HepG2 (cell line): ENCODE data around the gene CHRM5. TPM values are rescaled to one million over a fixed set of nuclear protein-coding genes. Genes with fewer than 3 reads are reported as not detected.
A peak's percentile ranks its signal among the peaks of the same experiment; 100 is the strongest.

Experiments used
- AKNA ChIP-seq: sonication (generic); formaldehyde crosslinking; IDR thresholded peaks from 2 replicates; pipeline ENCODE4 v1.4.0; 2020; ENCODE audit warnings: missing genetic modification reagents, borderline replicate concordance
- ARNT2 ChIP-seq: sonication (generic); formaldehyde crosslinking; IDR thresholded peaks from 2 replicates; pipeline ENCODE4 v1.8.0; 2022; ENCODE audit warnings: mild to moderate bottlenecking, low read depth, missing genetic modification reagents, moderate library complexity
- DZIP1 ChIP-seq: sonication (generic); formaldehyde crosslinking; IDR thresholded peaks from 2 replicates; pipeline ENCODE4 v1.5.0; 2020; ENCODE audit warnings: mild to moderate bottlenecking, missing genetic modification reagents
- ETV5 ChIP-seq: IDR thresholded peaks from 2 replicates; pipeline ENCODE4 v1.6.1; 2018; ENCODE audit warnings: missing biosample characterization, missing genetic modification reagents, inconsistent platforms, borderline replicate concordance
- GABPA ChIP-seq, 2 experiments: IDR thresholded peaks; 2 replicates each; pipeline ENCODE4 v1.6.1; 2011 to 2016; ENCODE audit warnings: low read depth in 2 of 2, low read length in 1 of 2, missing biosample characterization in 1 of 2, missing genetic modification characterization in 1 of 2
- KAT8 ChIP-seq: IDR thresholded peaks from 2 replicates; pipeline ENCODE4 v1.6.1; 2016; ENCODE audit warnings: missing genetic modification reagents, missing compliant biosample characterization
- KDM2A ChIP-seq: sonication (generic); formaldehyde crosslinking; IDR thresholded peaks from 2 replicates; pipeline ENCODE4 v1.4.0; 2020; ENCODE audit warnings: low read depth, missing genetic modification reagents, borderline replicate concordance
- KLF13 ChIP-seq: sonication (generic); formaldehyde crosslinking; IDR thresholded peaks from 2 replicates; pipeline ENCODE4 v1.4.0; 2020; ENCODE audit warnings: mild to moderate bottlenecking, missing genetic modification reagents
- KLF16 ChIP-seq, 2 experiments: sonication (generic) in 1 of 2; formaldehyde crosslinking in 1 of 2; IDR thresholded peaks; 2 replicates each; pipeline versions ENCODE4 v1.6.1 to v1.8.0; 2016 to 2023; ENCODE audit warnings: missing genetic modification reagents in 2 of 2, missing compliant biosample characterization in 1 of 2
- MYC ChIP-seq: sonication (generic); formaldehyde crosslinking; IDR thresholded peaks from 2 replicates; pipeline ENCODE4 v1.9.0; 2021; ENCODE audit warnings: missing genetic modification reagents, borderline replicate concordance
- NRL ChIP-seq: sonication (generic); formaldehyde crosslinking; IDR thresholded peaks from 2 replicates; pipeline ENCODE4 v1.5.0; 2020; ENCODE audit warnings: missing genetic modification reagents, mild to moderate bottlenecking, moderate library complexity, borderline replicate concordance
- PCBP1 ChIP-seq: fragments of 200-400 bp; formaldehyde crosslinking; IDR thresholded peaks from 2 replicates; pipeline ENCODE4 v1.6.1; 2017; ENCODE audit warnings: mild to moderate bottlenecking, low read depth, low read length, borderline replicate concordance
- PITX1 ChIP-seq: sonication (generic); formaldehyde crosslinking; IDR thresholded peaks from 2 replicates; pipeline ENCODE4 v1.5.1; 2020; ENCODE audit warnings: mild to moderate bottlenecking, missing genetic modification reagents
- SRY ChIP-seq: sonication (generic); formaldehyde crosslinking; IDR thresholded peaks from 2 replicates; pipeline ENCODE4 v1.8.0; 2022; ENCODE audit warnings: mild to moderate bottlenecking, missing genetic modification reagents
- THAP11 ChIP-seq: IDR thresholded peaks from 2 replicates; pipeline ENCODE4 v1.6.1; 2016; ENCODE audit warnings: missing biosample characterization, missing genetic modification reagents
- ZFP37 ChIP-seq: sonication (generic); formaldehyde crosslinking; IDR thresholded peaks from 2 replicates; pipeline ENCODE4 v1.4.0; 2020; ENCODE audit warnings: missing genetic modification reagents, borderline replicate concordance
- ZGPAT ChIP-seq: IDR thresholded peaks from 2 replicates; pipeline ENCODE4 v1.6.1; 2016; ENCODE audit warnings: mild to moderate bottlenecking
- ZNF468 ChIP-seq: sonication (generic); formaldehyde crosslinking; IDR thresholded peaks from 2 replicates; pipeline ENCODE4 v1.8.0; 2022; ENCODE audit warnings: mild to moderate bottlenecking, moderate library complexity, missing genetic modification reagents
- ZNF891 ChIP-seq: sonication (generic); formaldehyde crosslinking; IDR thresholded peaks from 2 replicates; pipeline ENCODE4 v1.5.0; 2020; ENCODE audit warnings: mild to moderate bottlenecking, missing genetic modification reagents
- polyA plus RNA-seq, 8 experiments: library from polyadenylated mRNA; depleted of rRNA in 3 of 8; stranded (reverse) in 7 of 8; unstranded in 1 of 8; fragments of >200 nt; fragmentation: Illumina TruSeq in 4 of 8; extraction: Trizol in 4 of 8; gene quantifications; 2 replicates each; pipeline versions ENCODE4 v1.2.1 to v1.2.3, GENCODE V29; 2011 to 2016; ENCODE audit warnings: low read depth in 4 of 8, missing spikeins in 1 of 8, mixed read lengths in 1 of 8; ENCODE audit not compliant: insufficient read depth in 1 of 8
- total RNA-seq, 5 experiments: library from RNA; depleted of rRNA; stranded (reverse); fragments of >200 nt; fragmentation: Illumina TruSeq; extraction: Trizol; gene quantifications; 2 replicates each; pipeline ENCODE4 v1.2.3, GENCODE V29; 2016; ENCODE audit warnings: low read depth in 1 of 5

The CHRM5 gene
- total and polyA plus RNA-seq, 2 of the 13 experiments (the other 11 are each of a cell fraction or from before 2014, with no cell fraction given), result not detected

GRCh38 chr15:34038023-34038870 lies 70.0 kb downstream of the CHRM5 start (continued):
- TF ChIP-seq DZIP1 (CRISPR knock-in tag), result 0 out of 2 replicates have a peak, but pooled peaks have one; percentile 43
- TF ChIP-seq MYC (CRISPR knock-in tag), result peak; percentile 93
- peak; percentile 45; the same call in 1 of the 2 replicates for TF ChIP-seq SRY (CRISPR knock-in tag)
- peak; percentile 39; the same call in 1 of the 2 replicates for TF ChIP-seq KAT8
- TF ChIP-seq GABPA (IDR thresholded peaks at IDR 0.05; ENCODE audit: low read depth, low read length), result no peak
- TF ChIP-seq GABPA (CRISPR knock-in tag; IDR thresholded peaks at IDR 0.05; ENCODE audit: low read depth), result no peak
- peak; percentile 33; the same call in 1 of the 2 replicates for TF ChIP-seq ZGPAT (CRISPR knock-in tag)
- no peak for TF ChIP-seq ZFP37 (CRISPR knock-in tag)
- peak; percentile 77; the same call in 1 of the 2 replicates for TF ChIP-seq NRL (CRISPR knock-in tag)
- TF ChIP-seq ARNT2 (CRISPR knock-in tag), result peak; percentile 41
- TF ChIP-seq THAP11 (CRISPR knock-in tag), result peak; percentile 30; the same call in 1 of the 2 replicates
- TF ChIP-seq PCBP1, result no peak
- no peak for TF ChIP-seq ZNF468 (CRISPR knock-in tag)
- no peak for TF ChIP-seq AKNA
- peak; percentile 74; the same call in 1 of the 2 replicates for TF ChIP-seq ZNF891 (CRISPR knock-in tag)
- TF ChIP-seq KLF13 (CRISPR knock-in tag), result no peak
- TF ChIP-seq KDM2A (CRISPR knock-in tag), result peak; percentile 60; the same call in 1 of the 2 replicates
- TF ChIP-seq PITX1 (CRISPR knock-in tag), result no peak
- TF ChIP-seq ETV5 (CRISPR knock-in tag), result 0 out of 2 replicates have a peak, but pooled peaks have one; percentile 16
- TF ChIP-seq KLF16 (CRISPR knock-in tag; IDR thresholded peaks at IDR 0.05), result peak in 1 of 2 experiments; percentile 54; a peak in 1 of 4 replicates
